ENCODE results near the gene RIPOR3.

- no peak for TF ChIP-seq CTCF (conservative IDR thresholded peaks at IDR 0.05; ENCODE audit: low read length)
- no peak for TF ChIP-seq EZH2phosphoT487 (IDR thresholded peaks at IDR 0.05; ENCODE audit: borderline replicate concordance, low read depth, low read length)
Observed at GRCh38 chr20:50704971-50705370, 13.6 kb upstream of the RIPOR3 start.

Measured in OCI-LY7 (cell line).